ENCODE data around the gene AJAP1.

- TF ChIP-seq CTCF (IDR thresholded peaks at IDR 0.05), result no peak
- TF ChIP-seq POLR2A (IDR thresholded peaks at IDR 0.05), result no peak
- TF ChIP-seq EP300 (IDR thresholded peaks at IDR 0.05), result no peak
Measured at GRCh38 chr1:4698911-4699310, 44.5 kb downstream of the AJAP1 start.

All from sigmoid colon (tissue), 4 donors.